WTC11 (cell line): ENCODE results near the gene LVRN.

ENCODE experiments used
- JUN ChIP-seq: sonication (generic); formaldehyde crosslinking; IDR thresholded peaks from 2 replicates; pipeline ENCODE4 v1.8.0; 2023; ENCODE audit warnings: mild to moderate bottlenecking, missing genetic modification reagents
- SMAD3 ChIP-seq: sonication (generic); formaldehyde crosslinking; IDR thresholded peaks from 2 replicates; pipeline ENCODE4 v1.8.0; 2022; ENCODE audit warnings: missing genetic modification reagents, mild to moderate bottlenecking, borderline replicate concordance
- TF ChIP-seq, protein P1 (sequence below): sonication (generic); formaldehyde crosslinking; IDR thresholded peaks from 2 replicates; pipeline ENCODE4 v1.8.1; 2023; ENCODE audit warnings: mild to moderate bottlenecking, missing genetic modification reagents
- TF ChIP-seq, protein P2 (sequence below): fragments of 200-600 bp; IDR thresholded peaks from 2 replicates; pipeline ENCODE4 v1.8.0; 2022; ENCODE audit warnings: antibody characterized with exemption

DNA sequence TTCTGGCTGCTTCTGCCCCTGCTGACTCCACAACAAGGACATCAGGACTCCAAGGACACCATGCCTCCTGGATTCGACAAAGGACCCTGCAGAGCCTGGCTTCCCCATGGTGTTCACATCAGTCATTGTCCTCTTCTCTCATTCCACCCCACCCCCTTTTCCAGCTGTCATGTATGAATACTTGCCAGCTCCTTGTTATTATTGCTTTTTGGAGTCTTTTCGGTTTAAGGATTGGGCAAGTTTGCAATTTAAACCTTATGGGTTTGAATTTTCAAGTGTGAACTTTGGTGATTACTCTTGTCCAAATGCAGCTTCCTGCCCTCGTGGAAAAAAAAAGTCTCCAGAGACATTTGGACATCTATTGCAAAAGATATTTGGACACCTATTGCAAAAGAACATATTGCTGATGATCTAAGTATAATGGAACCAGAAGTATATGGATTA lies 14.2 kb upstream of the LVRN start:
- TF ChIP-seq, protein P1, sequence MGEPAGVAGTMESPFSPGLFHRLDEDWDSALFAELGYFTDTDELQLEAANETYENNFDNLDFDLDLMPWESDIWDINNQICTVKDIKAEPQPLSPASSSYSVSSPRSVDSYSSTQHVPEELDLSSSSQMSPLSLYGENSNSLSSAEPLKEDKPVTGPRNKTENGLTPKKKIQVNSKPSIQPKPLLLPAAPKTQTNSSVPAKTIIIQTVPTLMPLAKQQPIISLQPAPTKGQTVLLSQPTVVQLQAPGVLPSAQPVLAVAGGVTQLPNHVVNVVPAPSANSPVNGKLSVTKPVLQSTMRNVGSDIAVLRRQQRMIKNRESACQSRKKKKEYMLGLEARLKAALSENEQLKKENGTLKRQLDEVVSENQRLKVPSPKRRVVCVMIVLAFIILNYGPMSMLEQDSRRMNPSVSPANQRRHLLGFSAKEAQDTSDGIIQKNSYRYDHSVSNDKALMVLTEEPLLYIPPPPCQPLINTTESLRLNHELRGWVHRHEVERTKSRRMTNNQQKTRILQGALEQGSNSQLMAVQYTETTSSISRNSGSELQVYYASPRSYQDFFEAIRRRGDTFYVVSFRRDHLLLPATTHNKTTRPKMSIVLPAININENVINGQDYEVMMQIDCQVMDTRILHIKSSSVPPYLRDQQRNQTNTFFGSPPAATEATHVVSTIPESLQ (CRISPR knock-in tag), result no peak
- TF ChIP-seq, protein P2, sequence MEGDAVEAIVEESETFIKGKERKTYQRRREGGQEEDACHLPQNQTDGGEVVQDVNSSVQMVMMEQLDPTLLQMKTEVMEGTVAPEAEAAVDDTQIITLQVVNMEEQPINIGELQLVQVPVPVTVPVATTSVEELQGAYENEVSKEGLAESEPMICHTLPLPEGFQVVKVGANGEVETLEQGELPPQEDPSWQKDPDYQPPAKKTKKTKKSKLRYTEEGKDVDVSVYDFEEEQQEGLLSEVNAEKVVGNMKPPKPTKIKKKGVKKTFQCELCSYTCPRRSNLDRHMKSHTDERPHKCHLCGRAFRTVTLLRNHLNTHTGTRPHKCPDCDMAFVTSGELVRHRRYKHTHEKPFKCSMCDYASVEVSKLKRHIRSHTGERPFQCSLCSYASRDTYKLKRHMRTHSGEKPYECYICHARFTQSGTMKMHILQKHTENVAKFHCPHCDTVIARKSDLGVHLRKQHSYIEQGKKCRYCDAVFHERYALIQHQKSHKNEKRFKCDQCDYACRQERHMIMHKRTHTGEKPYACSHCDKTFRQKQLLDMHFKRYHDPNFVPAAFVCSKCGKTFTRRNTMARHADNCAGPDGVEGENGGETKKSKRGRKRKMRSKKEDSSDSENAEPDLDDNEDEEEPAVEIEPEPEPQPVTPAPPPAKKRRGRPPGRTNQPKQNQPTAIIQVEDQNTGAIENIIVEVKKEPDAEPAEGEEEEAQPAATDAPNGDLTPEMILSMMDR, result no peak
- TF ChIP-seq JUN (CRISPR knock-in tag), result no peak
- TF ChIP-seq SMAD3, result no peak
